BLaER1 treated with 17β-estradiol and CSF1 and Interleukin-3, amounts not matched to agents 10 nM and 100 nM (cell line): ENCODE data around the gene PLSCR4.

Experiments used
- H3K27ac ChIP-seq, 11 experiments: shearing (Covaris generic); formaldehyde crosslinking; 2 replicates each; pipeline ENCODE4 v1.8.1; 2022
- H3K27me3 ChIP-seq, 11 experiments: shearing (Covaris generic); formaldehyde crosslinking; 2 replicates each; pipeline ENCODE4 v1.8.1; 2022
- H3K36me3 ChIP-seq, 11 experiments: shearing (Covaris generic); formaldehyde crosslinking; 2 replicates each; pipeline ENCODE4 v1.8.1; 2022
- H3K4me1 ChIP-seq, 10 experiments: shearing (Covaris generic); formaldehyde crosslinking; 2 replicates each; pipeline ENCODE4 v1.8.1; 2022
- H3K4me2 ChIP-seq, 11 experiments: shearing (Covaris generic); formaldehyde crosslinking; 2 replicates each; pipeline ENCODE4 v1.8.1; 2022
- H3K4me3 ChIP-seq, 10 experiments: shearing (Covaris generic); formaldehyde crosslinking; 2 replicates each; pipeline ENCODE4 v1.8.1; 2022
- H3K9ac ChIP-seq, 11 experiments: shearing (Covaris generic); formaldehyde crosslinking; 2 replicates each; pipeline ENCODE4 v1.8.1; 2022
- H3K9me3 ChIP-seq, 11 experiments: shearing (Covaris generic); formaldehyde crosslinking; replicated peaks in 1 of 11; 2 replicates each; pipeline ENCODE4 v1.8.1; 2022
- H4K20me1 ChIP-seq, 11 experiments: shearing (Covaris generic); formaldehyde crosslinking; 2 replicates each; pipeline ENCODE4 v1.8.1; 2022
- Cebpa-rat ChIP-seq, 11 experiments: shearing (Covaris generic); IDR thresholded peaks; 2 replicates each; pipeline ENCODE4 v1.8.1; 2022

Gene PLSCR4

DNA sequence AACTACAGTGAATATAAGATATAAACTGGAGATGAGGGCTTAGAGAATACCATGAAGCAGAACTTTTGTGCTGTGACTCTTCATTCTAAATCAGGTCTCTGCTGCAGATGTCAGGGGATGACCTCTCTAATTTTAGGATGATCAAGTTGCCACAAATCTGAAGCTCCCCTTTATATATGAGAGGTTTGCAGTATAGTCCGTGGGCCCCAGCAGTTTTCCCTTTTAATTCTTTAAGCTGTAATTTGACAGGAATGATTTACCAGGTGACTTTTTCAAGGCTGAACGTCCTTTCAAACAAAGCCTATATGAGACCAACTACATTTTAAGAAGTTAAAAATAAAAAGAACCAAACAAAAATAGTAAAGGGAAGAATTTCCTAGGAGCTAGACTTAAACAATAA lies 85.0 kb downstream of the PLSCR4 start:
- no peaks in the 10 kb centered on the region for H3K4me1 ChIP-seq
- H3K9ac ChIP-seq: no peak overlapping the region
- no peak overlapping the region for H3K4me3 ChIP-seq
- no peaks in the 10 kb centered on the region for H3K27me3 ChIP-seq
- TF ChIP-seq Cebpa-rat (IDR thresholded peaks at IDR 0.05): no peak
- peaks cover 8 to 12% (median 10%) of the 10 kb centered on the region in 11 experiments for H3K9me3 ChIP-seq
- no peak overlapping the region for H3K4me2 ChIP-seq
- no peaks in the 10 kb centered on the region for H3K36me3 ChIP-seq
- no peaks in the 10 kb centered on the region for H4K20me1 ChIP-seq
- H3K27ac ChIP-seq: no peak overlapping the region

DNA sequence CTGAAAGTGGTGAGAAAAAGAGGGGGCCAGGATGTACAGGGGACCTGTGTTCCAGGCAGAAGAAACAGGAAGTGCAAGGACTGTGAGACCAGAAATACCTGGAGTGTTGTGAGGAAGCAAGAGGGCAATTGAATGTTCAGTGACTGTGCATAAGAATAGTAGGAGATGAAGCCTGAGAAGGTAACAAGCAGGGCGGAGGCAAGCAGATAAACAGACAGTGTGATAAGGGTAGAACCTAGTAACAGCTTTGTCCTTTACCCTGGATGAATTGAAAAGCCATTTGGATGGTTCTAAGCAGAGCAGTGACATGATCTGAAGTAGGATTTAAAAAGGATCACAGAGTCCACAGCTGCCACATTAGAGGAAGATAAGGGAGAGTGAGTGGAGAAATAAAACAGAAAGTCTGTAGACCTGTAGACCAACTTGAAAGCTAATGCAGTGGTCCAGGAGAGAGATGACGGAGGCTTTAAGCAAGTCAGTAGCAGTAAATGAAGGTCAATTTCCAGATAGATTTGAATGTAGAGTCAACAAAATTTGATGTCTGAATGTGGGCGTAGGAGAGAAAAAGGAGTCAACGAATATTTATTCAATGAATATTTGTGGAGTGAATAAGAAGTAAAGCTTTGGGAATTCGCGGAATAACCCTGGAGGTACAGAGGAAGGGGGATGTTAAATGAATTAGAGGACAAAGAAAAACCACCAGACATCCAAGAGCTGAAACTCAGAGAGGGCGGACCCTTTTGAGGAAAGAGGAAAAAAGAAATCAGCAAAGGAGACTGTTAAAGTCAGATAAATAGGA lies 85.7 kb downstream of the PLSCR4 start:
- Histone ChIP-seq H3K4me2 (no peak overlapping the region), H3K9ac (no peak overlapping the region), H3K9me3 (peaks cover 14 to 19% (median 17%) of the 10 kb centered on the region in 11 experiments), H3K4me3 (no peak overlapping the region), H3K4me1 (no peaks in the 10 kb centered on the region), H4K20me1 (no peaks in the 10 kb centered on the region), H3K27ac (no peak overlapping the region), H3K36me3 (no peaks in the 10 kb centered on the region), H3K27me3 (no peaks in the 10 kb centered on the region)
- no peak for TF ChIP-seq Cebpa-rat (IDR thresholded peaks at IDR 0.05)

GRCh38 chr3:146164506-146164905 lies 86.4 kb downstream of the PLSCR4 start:
- Histone ChIP-seq H4K20me1 (no peaks in the 10 kb centered on the region), H3K27ac (no peak overlapping the region), H3K4me1 (no peaks in the 10 kb centered on the region), H3K36me3 (no peaks in the 10 kb centered on the region), H3K4me2 (no peak overlapping the region), H3K27me3 (no peaks in the 10 kb centered on the region), H3K9ac (no peak overlapping the region), H3K9me3 (peaks cover 14 to 20% (median 17%) of the 10 kb centered on the region in 11 experiments), H3K4me3 (no peak overlapping the region)
- no peak for TF ChIP-seq Cebpa-rat (IDR thresholded peaks at IDR 0.05)

DNA sequence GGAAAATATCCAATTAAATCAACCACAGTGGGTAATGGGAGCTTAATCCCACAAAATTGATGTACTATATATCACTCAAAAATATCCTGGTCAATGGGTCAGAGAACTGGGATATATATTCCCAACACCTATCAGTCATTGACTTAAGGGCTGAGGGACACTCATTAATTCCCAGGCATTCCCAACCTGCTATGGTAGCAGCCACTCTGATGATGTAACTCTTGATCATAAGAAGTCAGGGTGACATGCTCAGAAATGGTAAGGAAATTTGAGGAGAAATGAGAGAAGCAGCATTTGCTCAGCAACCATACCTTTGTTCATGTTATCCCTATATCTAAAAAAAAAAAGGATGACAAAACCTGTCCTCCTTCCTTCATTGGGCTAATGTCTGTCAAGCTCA lies 86.8 kb downstream of the PLSCR4 start:
- no peaks in the 10 kb centered on the region for H3K36me3 ChIP-seq
- H3K4me3 ChIP-seq: no peak overlapping the region
- no peak overlapping the region for H3K9ac ChIP-seq
- no peak overlapping the region for H3K4me2 ChIP-seq
- H3K27me3 ChIP-seq: no peaks in the 10 kb centered on the region
- H3K27ac ChIP-seq: no peak overlapping the region
- TF ChIP-seq Cebpa-rat (IDR thresholded peaks at IDR 0.05): no peak
- H3K9me3 ChIP-seq: peaks cover 14 to 20% (median 17%) of the 10 kb centered on the region in 11 experiments
- H3K4me1 ChIP-seq: no peaks in the 10 kb centered on the region
- no peaks in the 10 kb centered on the region for H4K20me1 ChIP-seq

DNA sequence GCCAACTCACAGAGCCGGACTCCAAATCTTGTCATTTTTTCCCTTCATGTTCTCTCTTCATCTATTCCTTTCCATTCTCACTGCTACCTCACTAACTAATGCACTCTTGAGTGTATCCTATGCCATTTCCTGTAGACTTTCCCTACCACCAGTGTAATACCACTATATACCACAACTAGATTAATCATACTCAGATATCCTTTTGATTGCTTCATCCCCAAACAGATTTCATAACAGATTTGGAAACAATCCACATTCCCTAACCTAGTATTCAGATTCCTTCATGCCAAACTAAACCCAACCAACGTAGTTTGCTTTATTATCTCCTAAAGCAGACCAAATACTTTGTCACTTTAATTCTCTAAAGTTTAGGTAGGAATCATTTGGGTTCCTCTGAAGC lies 87.3 kb downstream of the PLSCR4 start:
- peaks cover 14 to 20% (median 17%) of the 10 kb centered on the region in 11 experiments for H3K9me3 ChIP-seq
- no peak overlapping the region for H3K9ac ChIP-seq
- no peak overlapping the region for H3K27ac ChIP-seq
- no peak overlapping the region for H3K4me2 ChIP-seq
- H4K20me1 ChIP-seq: no peaks in the 10 kb centered on the region
- no peaks in the 10 kb centered on the region for H3K36me3 ChIP-seq
- TF ChIP-seq Cebpa-rat (IDR thresholded peaks at IDR 0.05): no peak
- no peak overlapping the region for H3K4me3 ChIP-seq
- no peaks in the 10 kb centered on the region for H3K4me1 ChIP-seq
- H3K27me3 ChIP-seq: no peaks in the 10 kb centered on the region

DNA sequence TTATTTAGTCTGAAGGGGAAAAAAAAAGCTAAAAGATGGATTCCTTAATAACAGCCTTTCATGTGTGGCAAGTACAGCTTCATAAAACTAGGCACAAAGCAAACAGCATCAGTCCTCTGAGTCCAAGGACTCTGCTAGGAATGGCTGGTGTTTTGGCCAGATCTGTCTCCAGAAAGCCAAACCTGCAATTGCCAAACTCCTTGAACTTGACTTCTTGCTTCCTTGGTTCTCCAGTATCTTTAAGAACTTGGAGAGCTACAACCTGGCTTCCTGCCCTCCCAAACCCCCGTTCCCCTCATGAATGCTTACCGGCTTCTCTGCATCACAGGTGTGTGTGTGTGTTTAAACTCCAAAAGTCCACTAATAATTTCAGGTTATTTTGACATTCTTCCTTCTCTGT lies 88.3 kb downstream of the PLSCR4 start:
- no peaks in the 10 kb centered on the region for H3K36me3 ChIP-seq
- TF ChIP-seq Cebpa-rat (IDR thresholded peaks at IDR 0.05): no peak
- no peak overlapping the region for H3K4me3 ChIP-seq
- no peaks in the 10 kb centered on the region for H4K20me1 ChIP-seq
- peaks cover 14 to 20% (median 17%) of the 10 kb centered on the region in 11 experiments for H3K9me3 ChIP-seq
- H3K27ac ChIP-seq: no peak overlapping the region
- H3K9ac ChIP-seq: no peak overlapping the region
- H3K4me1 ChIP-seq: no peaks in the 10 kb centered on the region
- no peaks in the 10 kb centered on the region for H3K27me3 ChIP-seq
- H3K4me2 ChIP-seq: no peak overlapping the region

GRCh38 chr3:146161663-146162002 lies 89.3 kb downstream of the PLSCR4 start:
- Histone ChIP-seq H3K27me3 (no peaks in the 10 kb centered on the region), H4K20me1 (no peaks in the 10 kb centered on the region), H3K4me2 (no peak overlapping the region), H3K9ac (no peak overlapping the region), H3K4me3 (no peak overlapping the region), H3K27ac (no peak overlapping the region), H3K4me1 (no peaks in the 10 kb centered on the region), H3K9me3 (peaks cover 14 to 20% (median 17%) of the 10 kb centered on the region in 11 experiments), H3K36me3 (no peaks in the 10 kb centered on the region)
- no peak for TF ChIP-seq Cebpa-rat (IDR thresholded peaks at IDR 0.05)

GRCh38 chr3:146160964-146161662 lies 89.8 kb downstream of the PLSCR4 start, which contains the start of gene PLOD2:
Gene PLOD2, minus strand, starts transcription at chr3:146161184. Its CDS starts 195 bp downstream, at chr3:146160989.
- no peaks in the 10 kb centered on the region for H3K4me1 ChIP-seq
- no peak within 1 kb of the TSS for H3K4me2 ChIP-seq

GRCh38 chr3:146160321-146160963 lies 90.5 kb downstream of the PLSCR4 start:
- TF ChIP-seq Cebpa-rat (IDR thresholded peaks at IDR 0.05): no peak
- Histone ChIP-seq H3K27me3 (no peaks in the 10 kb centered on the region), H3K4me2 (no peak overlapping the region), H3K9me3 (peaks cover 14 to 20% (median 17%) of the 10 kb centered on the region in 11 experiments), H3K4me3 (no peak overlapping the region), H3K36me3 (no peaks in the 10 kb centered on the region), H4K20me1 (no peaks in the 10 kb centered on the region), H3K9ac (no peak overlapping the region), H3K4me1 (no peaks in the 10 kb centered on the region), H3K27ac (no peak overlapping the region)

More at GRCh38 chr3:146160964-146161662, 89.8 kb downstream of the PLSCR4 start, which contains the start of gene PLOD2:
- TF ChIP-seq Cebpa-rat (IDR thresholded peaks at IDR 0.05): no peak
- Histone ChIP-seq H3K4me3 (no peak within 1 kb of the TSS), H4K20me1 (no peaks in the 10 kb centered on the region), H3K36me3 (no peaks in the 10 kb centered on the region), H3K9me3 (peaks cover 14 to 20% (median 17%) of the 10 kb centered on the region in 11 experiments), H3K9ac (no peak within 1 kb of the TSS), H3K27ac (no peak within 1 kb of the TSS), H3K27me3 (no peaks in the 10 kb centered on the region)
